IMR-90 (cell line): ENCODE measurements around the gene MYT1. TPM values are rescaled to one million over a fixed set of nuclear protein-coding genes. Genes with fewer than 3 reads are reported as not detected.

Experiments
- ATAC-seq: fragments of 200-7000 bp; cut with Tn5 transposase; 2 replicates; pipeline ENCODE4 v1.9.1; 2020; ENCODE audit warnings: low read depth, mild to moderate bottlenecking, moderate library complexity
- BruUV-seq: library from RNA; stranded (reverse); fragments of 400-500 nt; replicated peaks from 2 replicates; lab custom pipeline; 2021; lab: Mats Ljungman, UMichigan
- CTCF ChIA-PET: fragments of 300-600 bp; formaldehyde crosslinking; extraction: SDS; loops from one replicate; lab custom pipeline; 2021; ENCODE audit warnings: antibody characterized with exemption; lab: Yijun Ruan, JAX
- POLR2A ChIA-PET: fragments of 300-600 bp; sonication (Branson Sonifier 250); formaldehyde crosslinking; loops from one replicate; lab custom pipeline; 2022; ENCODE audit warnings: antibody characterized with exemption; ENCODE audit not compliant: unreplicated experiment; lab: Charles Lee
- DNase-seq: peaks from one replicate; pipeline ENCODE4 v3.0.0; 2013
- H2AFZ ChIP-seq: replicated peaks from 2 replicates; pipeline ENCODE3; 2013; ENCODE audit warnings: low read length, mild to moderate bottlenecking; ENCODE audit not compliant: poor library complexity
- H2AK5ac ChIP-seq: 2 replicates; pipeline ENCODE4 v1.6.1; 2013; ENCODE audit warnings: low read depth, low read length, inconsistent platforms
- H2AK9ac ChIP-seq: replicated peaks from 2 replicates; pipeline ENCODE3; 2013; ENCODE audit warnings: mild to moderate bottlenecking, low read depth, low read length, moderate library complexity; ENCODE audit not compliant: poor library complexity
- H2BK120ac ChIP-seq: 2 replicates; pipeline ENCODE4 v1.6.1; 2013; ENCODE audit warnings: low read depth, low read length, inconsistent platforms
- H2BK15ac ChIP-seq: 3 replicates; pipeline ENCODE4 v1.6.1; 2013; ENCODE audit warnings: low read depth, low read length, inconsistent platforms
- H2BK20ac ChIP-seq: 2 replicates; pipeline ENCODE4 v1.6.1; 2013; ENCODE audit warnings: low read depth, mild to moderate bottlenecking, inconsistent platforms, low read length, moderate library complexity
- H2BK5ac ChIP-seq: 2 replicates; pipeline ENCODE4 v1.6.1; 2013; ENCODE audit warnings: mild to moderate bottlenecking, low read depth, low read length, inconsistent platforms; ENCODE audit not compliant: poor library complexity, severe bottlenecking
- H3K14ac ChIP-seq: replicated peaks from 2 replicates; pipeline ENCODE4 v1.6.1; 2013; ENCODE audit warnings: low read depth, low read length, inconsistent platforms
- H3K18ac ChIP-seq: 2 replicates; pipeline ENCODE4 v1.6.1; 2013; ENCODE audit warnings: low read depth, low read length, control low read depth
- H3K23ac ChIP-seq: 2 replicates; pipeline ENCODE4 v1.6.1; 2013; ENCODE audit warnings: low read depth, low read length, inconsistent platforms
- H3K27ac ChIP-seq: 2 replicates; pipeline ENCODE4 v1.5.1; 2013; ENCODE audit warnings: mild to moderate bottlenecking, control low read depth, low read length; ENCODE audit not compliant: insufficient read depth
- H3K27me3 ChIP-seq: 2 replicates; pipeline ENCODE4 v1.6.1; 2013; ENCODE audit warnings: low read length; ENCODE audit not compliant: control insufficient read depth, insufficient read depth
- H3K36me3 ChIP-seq: 2 replicates; pipeline ENCODE4 v1.6.1; 2013; ENCODE audit warnings: low read length, mixed read lengths; ENCODE audit not compliant: control insufficient read depth, insufficient read depth
- H3K4ac ChIP-seq: 2 replicates; pipeline ENCODE4 v1.6.1; 2013; ENCODE audit warnings: low read depth, low read length, inconsistent platforms
- H3K4me1 ChIP-seq: 2 replicates; pipeline ENCODE4 v1.6.1; 2013; ENCODE audit warnings: low read length, mixed read lengths; ENCODE audit not compliant: control insufficient read depth, insufficient read depth
- H3K4me2 ChIP-seq: 2 replicates; pipeline ENCODE4 v1.6.1; 2013; ENCODE audit warnings: low read depth, mild to moderate bottlenecking, control low read depth, low read length, moderate library complexity
- H3K4me3 ChIP-seq: 2 replicates; pipeline ENCODE4 v1.5.1; 2013; ENCODE audit warnings: low read depth, mild to moderate bottlenecking, control low read depth, low read length, moderate library complexity; ENCODE audit not compliant: insufficient read depth
- H3K56ac ChIP-seq: 2 replicates; pipeline ENCODE4 v1.6.1; 2013; ENCODE audit warnings: low read length, inconsistent platforms; ENCODE audit not compliant: insufficient read depth; ENCODE audit errors: extremely low read depth
- H3K79me1 ChIP-seq, 2 experiments: 2 replicates each; pipeline ENCODE4 v1.6.1; 2013; ENCODE audit warnings: low read length in 2 of 2, inconsistent platforms in 1 of 2, low read depth in 1 of 2
- H3K9ac ChIP-seq: 2 replicates; pipeline ENCODE4 v1.6.1; 2013; ENCODE audit warnings: low read depth, low read length, control low read depth
- H3K9me1 ChIP-seq: 2 replicates; pipeline ENCODE4 v1.6.1; 2013; ENCODE audit warnings: low read length, inconsistent platforms; ENCODE audit not compliant: insufficient read depth
- H3K9me3 ChIP-seq: 2 replicates; pipeline ENCODE4 v1.6.1; 2013; ENCODE audit warnings: low read length; ENCODE audit not compliant: control insufficient read depth, insufficient read depth
- H4K20me1 ChIP-seq: 2 replicates; pipeline ENCODE4 v1.6.1; 2013; ENCODE audit warnings: low read length, inconsistent platforms; ENCODE audit not compliant: insufficient read depth
- H4K5ac ChIP-seq: 2 replicates; pipeline ENCODE4 v1.6.1; 2013; ENCODE audit warnings: mild to moderate bottlenecking, low read depth, low read length, control low read depth
- H4K8ac ChIP-seq, 2 experiments: 2 replicates each; pipeline ENCODE4 v1.6.1; 2013; ENCODE audit warnings: low read depth in 2 of 2, low read length in 2 of 2, control low read depth in 1 of 2, inconsistent platforms in 1 of 2
- H4K91ac ChIP-seq: 2 replicates; pipeline ENCODE4 v1.6.1; 2013; ENCODE audit warnings: low read depth, low read length, inconsistent platforms; ENCODE audit not compliant: insufficient read depth
- CEBPB ChIP-seq: IDR thresholded peaks from 2 replicates; pipeline ENCODE4 v1.6.1; 2012; ENCODE audit warnings: low read depth, low read length, improper control_type of control experiment
- CHD1 ChIP-seq: IDR thresholded peaks from 2 replicates; pipeline ENCODE4 v1.6.1; 2012; ENCODE audit warnings: low read depth, low read length, improper control_type of control experiment
- FOS ChIP-seq: fragments of 150-350 bp; IDR thresholded peaks from 2 replicates; pipeline ENCODE4 v1.6.1; 2016; ENCODE audit warnings: low read depth, low read length
- MAFK ChIP-seq: IDR thresholded peaks from 2 replicates; pipeline ENCODE4 v1.6.1; 2012; ENCODE audit warnings: low read depth, low read length, improper control_type of control experiment
- MAZ ChIP-seq: IDR thresholded peaks from 2 replicates; pipeline ENCODE4 v1.6.1; 2012; ENCODE audit warnings: low read depth, mild to moderate bottlenecking, low read length, improper control_type of control experiment, moderate library complexity, borderline replicate concordance
- MXI1 ChIP-seq: IDR thresholded peaks from 2 replicates; pipeline ENCODE4 v1.6.1; 2012; ENCODE audit warnings: low read depth, mild to moderate bottlenecking, low read length, moderate library complexity, borderline replicate concordance
- RAD21 ChIP-seq: IDR thresholded peaks from 2 replicates; pipeline ENCODE4 v1.6.1; 2012; ENCODE audit warnings: low read length, improper control_type of control experiment
- RFX5 ChIP-seq: IDR thresholded peaks from 2 replicates; pipeline ENCODE4 v1.8.0; 2012; ENCODE audit warnings: low read depth, mild to moderate bottlenecking, low read length, moderate library complexity
- SMC3 ChIP-seq: fragments of 150-350 bp; IDR thresholded peaks from 2 replicates; pipeline ENCODE4 v1.6.1; 2016; ENCODE audit warnings: low read depth, mild to moderate bottlenecking, antibody characterized with exemption, low read length, moderate library complexity
- whole genome bisulfite sequencing, 2 experiments: methylation state at CpG; one replicate each; pipeline versions ENCODE4 v1.1.5 to v1.1.7; 2013; ENCODE audit warnings: missing lambda C conversion rate in 2 of 2; ENCODE audit not compliant: insufficient read length in 1 of 2; ENCODE audit errors: extremely low coverage in 2 of 2; 5-methylcytosine and 5-hydroxymethylcytosine counted together
- dilution Hi-C: fragments of 300-500 bp; cut with HindIII; formaldehyde crosslinking; loops from one replicate; pipeline ENCODE4 v1.14.3; 2018; ENCODE audit warnings: low sequenced_read_pairs; ENCODE audit not compliant: unreplicated experiment
- in situ Hi-C: fragments of 300-500 bp; cut with MboI; formaldehyde crosslinking; loops from 3 replicates; pipeline ENCODE4 v1.14.3; 2019; ENCODE audit warnings: low sequenced_read_pairs, inconsistent platforms, mixed read lengths
- intact Hi-C: fragments of 100-400 bp; cut with micrococcal nuclease; formaldehyde crosslinking; loops from 2 replicates; pipeline ENCODE4 v1.10.0; 2022
- polyA plus RNA-seq, 3 experiments: library from polyadenylated mRNA; depleted of rRNA; stranded (reverse); fragments of >200 nt; gene quantifications; 2 replicates each; pipeline ENCODE4 v1.2.3, GENCODE V29; 2012; ENCODE audit warnings: low replicate concordance in 1 of 3
- total RNA-seq: library from RNA; depleted of rRNA; stranded (reverse); fragments of >200 nt; gene quantifications from 2 replicates; pipeline ENCODE4 v1.2.3, GENCODE V29; 2012
- TF ChIP-seq, protein P1 (sequence below): fragments of 150-350 bp; IDR thresholded peaks from 2 replicates; pipeline ENCODE4 v1.6.1; 2017; ENCODE audit warnings: mild to moderate bottlenecking, antibody characterized with exemption, low read length, low read depth
- TF ChIP-seq, protein P2 (sequence below): fragments of 150-350 bp; IDR thresholded peaks from 2 replicates; pipeline ENCODE4 v1.6.1; 2016; ENCODE audit warnings: low read depth, mild to moderate bottlenecking, low read length, moderate library complexity, borderline replicate concordance
- TF ChIP-seq, protein P3 (sequence below): conservative IDR thresholded peaks from 2 replicates; pipeline ENCODE4 v1.5.1; 2012; ENCODE audit warnings: mild to moderate bottlenecking, low read depth, low read length, improper control_type of control experiment

MYT1 gene
- total and polyA plus RNA-seq, 2 of the 4 experiments (the other 2 are of a cell fraction): not detected

DNA sequence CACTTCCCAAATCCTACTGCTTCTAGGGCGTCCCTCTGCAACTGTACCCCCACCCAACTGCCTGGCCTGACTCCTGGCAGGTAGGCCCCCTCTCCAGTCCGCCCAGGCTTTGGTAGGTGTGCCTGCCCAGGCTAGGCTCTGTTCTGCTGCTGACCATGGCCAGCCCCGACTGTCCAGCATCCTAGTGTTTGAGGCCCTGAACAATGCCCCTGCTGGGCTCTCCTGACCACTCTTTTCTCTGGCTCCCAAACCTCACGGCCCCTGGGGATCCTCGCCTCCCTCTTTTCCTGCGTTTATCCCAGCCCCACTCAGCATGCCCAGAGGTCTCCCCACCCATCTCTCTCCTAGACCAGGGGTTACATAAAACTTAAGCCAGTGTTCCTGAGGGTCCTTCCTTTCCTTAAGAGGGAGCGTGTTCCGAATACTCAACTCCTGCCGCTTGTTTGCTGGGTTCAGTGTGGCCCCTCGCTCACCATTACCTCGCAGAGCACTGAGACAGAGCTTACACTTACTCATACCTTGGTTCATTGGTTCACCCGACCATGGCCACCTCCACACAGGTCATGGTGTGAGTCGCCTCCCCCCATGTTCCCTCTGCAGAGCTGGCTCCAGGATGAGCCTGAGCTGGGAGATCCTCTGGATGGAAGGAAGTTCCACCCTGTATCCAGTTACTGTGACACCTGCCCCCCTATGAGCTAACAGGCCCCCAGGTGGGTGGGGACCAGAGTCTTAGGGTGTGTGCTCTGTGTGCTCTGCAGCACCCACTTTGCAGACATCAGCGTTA is 21.0 kb upstream of the MYT1 start:
- TF ChIP-seq, protein P1, sequence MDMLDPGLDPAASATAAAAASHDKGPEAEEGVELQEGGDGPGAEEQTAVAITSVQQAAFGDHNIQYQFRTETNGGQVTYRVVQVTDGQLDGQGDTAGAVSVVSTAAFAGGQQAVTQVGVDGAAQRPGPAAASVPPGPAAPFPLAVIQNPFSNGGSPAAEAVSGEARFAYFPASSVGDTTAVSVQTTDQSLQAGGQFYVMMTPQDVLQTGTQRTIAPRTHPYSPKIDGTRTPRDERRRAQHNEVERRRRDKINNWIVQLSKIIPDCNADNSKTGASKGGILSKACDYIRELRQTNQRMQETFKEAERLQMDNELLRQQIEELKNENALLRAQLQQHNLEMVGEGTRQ: no peak
- TF ChIP-seq MAZ: no peak
- TF ChIP-seq CEBPB: no peak
- TF ChIP-seq, protein P2, sequence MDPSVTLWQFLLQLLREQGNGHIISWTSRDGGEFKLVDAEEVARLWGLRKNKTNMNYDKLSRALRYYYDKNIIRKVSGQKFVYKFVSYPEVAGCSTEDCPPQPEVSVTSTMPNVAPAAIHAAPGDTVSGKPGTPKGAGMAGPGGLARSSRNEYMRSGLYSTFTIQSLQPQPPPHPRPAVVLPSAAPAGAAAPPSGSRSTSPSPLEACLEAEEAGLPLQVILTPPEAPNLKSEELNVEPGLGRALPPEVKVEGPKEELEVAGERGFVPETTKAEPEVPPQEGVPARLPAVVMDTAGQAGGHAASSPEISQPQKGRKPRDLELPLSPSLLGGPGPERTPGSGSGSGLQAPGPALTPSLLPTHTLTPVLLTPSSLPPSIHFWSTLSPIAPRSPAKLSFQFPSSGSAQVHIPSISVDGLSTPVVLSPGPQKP: no peak
- TF ChIP-seq SMC3: no peak
- no peak for TF ChIP-seq MAFK
- TF ChIP-seq RAD21: no peak
- no peak for TF ChIP-seq RFX5
- TF ChIP-seq CHD1: no peak
- no peak for TF ChIP-seq MXI1
- no peak for TF ChIP-seq FOS
- TF ChIP-seq, protein P3, sequence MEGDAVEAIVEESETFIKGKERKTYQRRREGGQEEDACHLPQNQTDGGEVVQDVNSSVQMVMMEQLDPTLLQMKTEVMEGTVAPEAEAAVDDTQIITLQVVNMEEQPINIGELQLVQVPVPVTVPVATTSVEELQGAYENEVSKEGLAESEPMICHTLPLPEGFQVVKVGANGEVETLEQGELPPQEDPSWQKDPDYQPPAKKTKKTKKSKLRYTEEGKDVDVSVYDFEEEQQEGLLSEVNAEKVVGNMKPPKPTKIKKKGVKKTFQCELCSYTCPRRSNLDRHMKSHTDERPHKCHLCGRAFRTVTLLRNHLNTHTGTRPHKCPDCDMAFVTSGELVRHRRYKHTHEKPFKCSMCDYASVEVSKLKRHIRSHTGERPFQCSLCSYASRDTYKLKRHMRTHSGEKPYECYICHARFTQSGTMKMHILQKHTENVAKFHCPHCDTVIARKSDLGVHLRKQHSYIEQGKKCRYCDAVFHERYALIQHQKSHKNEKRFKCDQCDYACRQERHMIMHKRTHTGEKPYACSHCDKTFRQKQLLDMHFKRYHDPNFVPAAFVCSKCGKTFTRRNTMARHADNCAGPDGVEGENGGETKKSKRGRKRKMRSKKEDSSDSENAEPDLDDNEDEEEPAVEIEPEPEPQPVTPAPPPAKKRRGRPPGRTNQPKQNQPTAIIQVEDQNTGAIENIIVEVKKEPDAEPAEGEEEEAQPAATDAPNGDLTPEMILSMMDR: no peak
- Histone ChIP-seq H3K9me1 (no peaks in the 10 kb centered on the region), H4K91ac (no peak overlapping the region), H3K27me3 (peaks cover 23% of the 10 kb centered on the region), H2BK20ac (no peak overlapping the region), H3K23ac (no peak overlapping the region), H3K36me3 (no peaks in the 10 kb centered on the region), H2AFZ (no peak overlapping the region), H2BK15ac (no peak overlapping the region), H3K18ac (no peak overlapping the region), H3K9me3 (peaks cover 11% of the 10 kb centered on the region), H3K27ac (no peak overlapping the region), H4K8ac (no peak overlapping the region), H3K9ac (no peak overlapping the region), H2BK5ac (no peak overlapping the region), H4K20me1 (no peaks in the 10 kb centered on the region), H3K14ac (no peak overlapping the region), H2AK5ac (no peak overlapping the region), H3K79me1 (no peaks in the 10 kb centered on the region), H3K4ac (no peak overlapping the region), H3K4me3 (no peak overlapping the region), H3K4me2 (no peak overlapping the region), H3K4me1 (no peaks in the 10 kb centered on the region), H2AK9ac (no peak overlapping the region), H3K56ac (no peak overlapping the region), H4K5ac (no peak overlapping the region), H2BK120ac (no peak overlapping the region)
- ChIA-PET CTCF (no interaction called here), POLR2A (no interaction called here)
- in situ Hi-C loops (no loop called here), dilution Hi-C loops (no loop called here), intact Hi-C loops (no loop called here)
- BruUV-seq: no TSS peak
- 63% methylated on average over 11 of the region's 14 CpGs; no CpG with 5 or more reads in 1 of the 2 experiments for WGBS, 2 experiments
- ATAC-seq (no peak), DNase-seq (no peak)
